HG03432 (cell line): ENCODE data around the gene RNF222.

Experiments used
- ATAC-seq: cut with Tn5 transposase; IDR thresholded peaks from one replicate; pipeline ENCODE4 v1.9.1; 2021; ENCODE audit warnings: mild to moderate bottlenecking, moderate library complexity; ENCODE audit not compliant: unreplicated experiment

The RNF222 gene, protein sequence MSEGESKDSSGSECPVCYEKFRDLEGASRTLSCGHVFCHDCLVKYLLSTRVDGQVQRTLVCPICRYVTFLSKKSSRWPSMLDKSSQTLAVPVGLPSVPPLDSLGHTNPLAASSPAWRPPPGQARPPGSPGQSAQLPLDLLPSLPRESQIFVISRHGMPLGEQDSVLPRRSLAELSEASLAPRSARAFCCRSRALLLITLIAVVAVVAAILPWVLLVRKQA

GRCh38 chr17:8397636-8398035, at the start of gene RNF222:
Gene RNF222, minus strand, starts transcription at chr17:8397827. Its CDS starts 4,366 bp downstream, at chr17:8393461.
- no peak for ATAC-seq

DNA sequence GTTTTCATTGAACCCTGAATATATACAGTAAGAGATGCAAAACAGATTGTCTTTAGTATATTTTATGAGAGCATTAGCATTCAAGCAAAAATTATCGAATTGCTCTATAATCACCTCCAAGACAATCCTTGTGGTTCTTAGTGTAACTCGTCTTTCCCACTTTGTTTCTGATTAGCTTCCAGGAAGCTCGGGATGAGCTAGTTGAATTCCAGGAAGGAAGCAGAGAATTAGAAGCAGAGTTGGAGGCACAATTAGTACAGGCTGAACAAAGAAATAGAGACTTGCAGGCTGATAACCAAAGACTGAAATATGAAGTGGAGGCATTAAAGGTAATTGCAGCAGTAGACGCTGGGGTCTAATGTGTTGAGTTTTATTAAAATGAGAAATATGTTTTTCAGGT, 47.9 kb upstream of the RNF222 start:
- no peak for ATAC-seq

DNA sequence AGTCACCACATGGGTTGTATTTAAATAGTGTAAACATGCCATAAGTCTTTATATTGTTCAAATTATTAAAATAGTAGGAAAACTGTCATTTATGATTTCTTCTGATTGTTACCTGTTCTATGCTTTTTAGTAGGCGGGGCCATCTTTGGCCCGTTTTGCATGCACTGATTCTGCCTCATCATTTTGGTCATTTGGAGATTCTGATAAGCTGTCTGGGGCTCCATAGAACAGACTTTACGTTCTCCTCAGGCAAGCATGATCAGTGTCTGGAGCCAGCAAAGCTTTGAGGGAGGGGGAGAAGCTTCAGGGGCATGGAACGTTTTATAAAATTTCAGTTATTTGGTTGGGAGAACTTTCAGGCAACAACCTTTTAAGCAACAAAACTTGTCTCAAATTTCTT, 46.9 kb upstream of the RNF222 start:
- ATAC-seq: no peak

- no peak for ATAC-seq
Observed at GRCh38 chr17:8443756-8444155, 46.1 kb upstream of the RNF222 start.

- ATAC-seq: no peak
Observed at GRCh38 chr17:8442310-8442709, 44.7 kb upstream of the RNF222 start.

DNA sequence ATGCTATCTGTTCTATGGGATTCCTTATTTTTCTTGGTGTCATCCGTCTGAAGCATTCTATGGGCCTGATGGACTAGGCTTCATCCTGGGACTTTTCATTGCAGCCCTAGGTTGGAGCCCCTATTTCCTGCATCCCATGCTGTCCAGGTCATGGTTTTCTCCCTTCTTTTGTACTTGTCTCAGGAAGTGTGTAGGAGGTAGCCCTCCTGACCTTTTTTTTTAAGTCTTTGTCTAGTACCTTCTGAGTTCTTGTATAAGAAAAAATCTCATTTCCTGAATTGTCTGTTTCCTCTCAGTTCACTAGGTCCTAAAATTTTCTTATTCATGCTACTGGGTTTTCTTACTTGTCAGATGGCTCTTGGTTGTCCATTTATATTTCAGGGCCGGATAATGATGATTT, 44.1 kb upstream of the RNF222 start:
- ATAC-seq: no peak

DNA sequence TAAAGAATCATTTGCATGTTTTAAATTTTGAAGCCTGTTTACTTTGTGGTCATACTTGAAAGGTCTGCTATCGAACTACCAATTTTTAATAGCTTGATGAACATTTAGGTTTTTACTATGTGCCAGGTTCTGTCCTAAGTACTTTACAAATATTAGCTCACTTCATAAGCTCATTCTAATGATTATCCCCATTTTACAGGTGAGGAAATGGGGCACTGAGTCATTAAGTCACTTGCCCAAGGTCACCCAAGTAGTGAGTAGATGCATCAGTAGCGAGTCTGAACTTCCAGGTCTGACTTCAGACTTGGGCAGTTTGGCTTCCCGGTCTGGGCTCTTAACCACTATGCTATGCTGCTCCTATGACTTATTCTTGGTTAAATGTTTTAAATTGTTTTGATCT, 42.1 kb upstream of the RNF222 start:
- ATAC-seq: no peak

GRCh38 chr17:8438441-8438840, 40.8 kb upstream of the RNF222 start:
- no peak for ATAC-seq

- no peak for ATAC-seq
Observed at GRCh38 chr17:8436844-8437171, 39.2 kb upstream of the RNF222 start.

GRCh38 chr17:8436169-8436843, 38.7 kb upstream of the RNF222 start:
- peak; percentile 63 for ATAC-seq

- ATAC-seq: peak; percentile 94
Observed at GRCh38 chr17:8435245-8436168, 37.9 kb upstream of the RNF222 start, which contains the start of gene NDEL1. Gene NDEL1, plus strand, starts transcription at chr17:8435884. Its CDS starts 8,388 bp downstream, at chr17:8444272.

GRCh38 chr17:8430966-8431365, 33.3 kb upstream of the RNF222 start:
- no peak for ATAC-seq

DNA sequence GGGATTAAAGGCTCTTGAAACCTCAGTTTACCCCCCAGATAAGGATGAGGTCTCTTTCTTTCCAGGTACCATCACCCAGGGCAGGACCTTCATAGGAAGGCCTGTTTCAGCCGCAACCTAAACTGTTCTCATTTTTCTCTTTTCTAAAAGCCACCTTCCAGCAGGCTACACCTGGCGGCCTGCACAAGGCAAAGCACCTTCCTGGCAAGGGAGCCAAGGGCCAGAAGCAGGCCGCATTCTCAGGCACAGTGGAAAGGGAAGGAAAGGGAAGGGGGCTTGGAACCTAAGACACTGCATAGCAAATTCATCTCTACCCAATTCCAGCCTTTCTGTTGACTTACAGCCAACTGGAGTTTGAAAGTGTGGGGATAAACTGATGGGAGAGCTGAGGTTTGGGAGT, 29.2 kb upstream of the RNF222 start:
- ATAC-seq: no peak

- no peak for ATAC-seq
Observed at GRCh38 chr17:8426094-8426720, 28.6 kb upstream of the RNF222 start.

- ATAC-seq: no peak
Observed at GRCh38 chr17:8421571-8421970, 23.9 kb upstream of the RNF222 start.

GRCh38 chr17:8420041-8420934, 22.7 kb upstream of the RNF222 start:
- ATAC-seq: no peak

- no peak for ATAC-seq
Observed at GRCh38 chr17:8419305-8419704, 21.7 kb upstream of the RNF222 start.

DNA sequence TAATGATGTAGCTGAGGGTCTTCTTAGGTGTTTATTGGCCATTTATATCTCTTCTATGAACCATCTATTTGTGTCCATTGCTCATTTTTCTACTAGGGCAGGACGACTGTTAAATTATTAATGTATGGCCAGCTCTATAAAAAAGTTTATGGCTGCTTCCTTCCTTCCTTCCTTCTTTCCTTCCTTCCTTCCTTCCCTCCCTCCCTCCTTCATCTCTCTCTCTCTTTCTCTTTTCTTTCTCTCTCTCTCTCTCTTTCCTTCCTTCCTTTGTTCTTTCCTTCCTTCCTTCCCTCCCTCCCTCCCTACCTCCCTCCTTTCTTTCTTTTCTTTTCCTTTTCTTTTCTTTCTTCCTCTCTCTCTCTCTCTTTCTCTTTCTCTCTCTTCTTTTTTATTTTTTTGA, 20.8 kb upstream of the RNF222 start:
- ATAC-seq: no peak

DNA sequence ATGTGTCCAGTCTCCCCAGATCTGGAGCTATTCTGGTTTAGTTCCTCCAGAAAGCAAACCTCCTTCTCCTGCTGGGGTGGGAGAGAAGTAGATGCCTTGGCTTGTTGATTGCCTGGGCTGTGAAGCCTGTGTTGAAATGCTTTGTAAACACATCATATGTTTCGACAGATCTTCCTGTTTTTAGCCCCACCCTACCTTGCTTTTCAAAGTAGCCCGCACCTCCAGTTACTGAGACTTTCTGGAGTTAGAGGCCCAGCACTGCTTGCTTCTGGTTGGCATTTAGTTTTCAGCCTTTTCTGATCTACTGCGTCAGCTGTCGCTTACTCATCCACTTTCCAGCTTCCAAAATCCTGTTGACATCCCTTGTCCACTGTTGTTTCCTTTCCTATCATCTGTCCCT, 20.2 kb upstream of the RNF222 start:
- no peak for ATAC-seq

GRCh38 chr17:8413938-8414337, 16.3 kb upstream of the RNF222 start:
- ATAC-seq: no peak
